ENCODE measurements around the gene SOX30. TPM values are rescaled to one million over a fixed set of nuclear protein-coding genes. Genes with fewer than 3 reads are reported as not detected.

SOX30 gene
- total RNA-seq, 2 experiments from 2014 or later, result 0.16 to 0.29 TPM

- POLR2A ChIA-PET, result interaction anchor here (0.7 kb wide), 1 partner anchor 12 kb away, joined by 4 read pairs; no protein-coding TSS in a partner anchor
- intact Hi-C loops (cut with micrococcal nuclease; ENCODE audit: unreplicated experiment), result no loop called here
- BruUV-seq (replicated peaks), result no TSS peak
These were observed 13.3 kb upstream of the SOX30 start for GRCh38 chr5:157665467-157666070.

GRCh38 chr5:157659868-157660660 lies 7.8 kb upstream of the SOX30 start:
- Histone ChIP-seq H3K9me2 (ENCODE audit: insufficient read depth, low read length) (no peaks in the 10 kb centered on the region), H3K27ac (ENCODE audit: low read depth, low read length, poor library complexity, severe bottlenecking) (no peak overlapping the region), H4K20me1 (ENCODE audit: insufficient read depth, low read length) (no peaks in the 10 kb centered on the region), H3K4me2 (ENCODE audit: low read length) (no peak overlapping the region), H3K4me1 (ENCODE audit: insufficient read depth, low read length, poor library complexity, severe bottlenecking) (no peaks in the 10 kb centered on the region), H3K9me3 (ENCODE audit: low read length) (peaks cover 42% of the 10 kb centered on the region), H3K79me2 (ENCODE audit: insufficient read depth, low read depth, low read length) (no peaks in the 10 kb centered on the region), H2AFZ (ENCODE audit: low read length) (no peak overlapping the region), H3K4me3 (ENCODE audit: low read depth, low read length, poor library complexity, severe bottlenecking) (no peak overlapping the region), H3K36me3 (ENCODE audit: insufficient read depth, low read length) (no peaks in the 10 kb centered on the region)
- CTCF ChIA-PET (ENCODE audit: unreplicated experiment), result no interaction called here
- no TSS peak for BruUV-seq (replicated peaks)
- intact Hi-C loops (cut with micrococcal nuclease; ENCODE audit: unreplicated experiment), result no loop called here
- TF ChIP-seq EZH2phosphoT487 (IDR thresholded peaks at IDR 0.05; ENCODE audit: borderline replicate concordance, low read depth, low read length), result no peak
- TF ChIP-seq, protein P1, sequence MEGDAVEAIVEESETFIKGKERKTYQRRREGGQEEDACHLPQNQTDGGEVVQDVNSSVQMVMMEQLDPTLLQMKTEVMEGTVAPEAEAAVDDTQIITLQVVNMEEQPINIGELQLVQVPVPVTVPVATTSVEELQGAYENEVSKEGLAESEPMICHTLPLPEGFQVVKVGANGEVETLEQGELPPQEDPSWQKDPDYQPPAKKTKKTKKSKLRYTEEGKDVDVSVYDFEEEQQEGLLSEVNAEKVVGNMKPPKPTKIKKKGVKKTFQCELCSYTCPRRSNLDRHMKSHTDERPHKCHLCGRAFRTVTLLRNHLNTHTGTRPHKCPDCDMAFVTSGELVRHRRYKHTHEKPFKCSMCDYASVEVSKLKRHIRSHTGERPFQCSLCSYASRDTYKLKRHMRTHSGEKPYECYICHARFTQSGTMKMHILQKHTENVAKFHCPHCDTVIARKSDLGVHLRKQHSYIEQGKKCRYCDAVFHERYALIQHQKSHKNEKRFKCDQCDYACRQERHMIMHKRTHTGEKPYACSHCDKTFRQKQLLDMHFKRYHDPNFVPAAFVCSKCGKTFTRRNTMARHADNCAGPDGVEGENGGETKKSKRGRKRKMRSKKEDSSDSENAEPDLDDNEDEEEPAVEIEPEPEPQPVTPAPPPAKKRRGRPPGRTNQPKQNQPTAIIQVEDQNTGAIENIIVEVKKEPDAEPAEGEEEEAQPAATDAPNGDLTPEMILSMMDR (conservative IDR thresholded peaks at IDR 0.05; ENCODE audit: low read length), result no peak
- POLR2A ChIA-PET, result no interaction called here
- DNase-seq (ENCODE audit: low spot score), result no peak

More at GRCh38 chr5:157665467-157666070, 13.3 kb upstream of the SOX30 start:
- Histone ChIP-seq H3K9me3 (ENCODE audit: low read length) (peaks cover 12% of the 10 kb centered on the region), H3K79me2 (ENCODE audit: insufficient read depth, low read depth, low read length) (no peaks in the 10 kb centered on the region), H3K9me2 (ENCODE audit: insufficient read depth, low read length) (no peaks in the 10 kb centered on the region), H2AFZ (ENCODE audit: low read length) (no peak overlapping the region), H3K4me1 (ENCODE audit: insufficient read depth, low read length, poor library complexity, severe bottlenecking) (peaks cover 4% of the 10 kb centered on the region), H3K4me2 (ENCODE audit: low read length) (no peak overlapping the region), H3K36me3 (ENCODE audit: insufficient read depth, low read length) (no peaks in the 10 kb centered on the region), H3K27ac (ENCODE audit: low read depth, low read length, poor library complexity, severe bottlenecking) (no peak overlapping the region), H4K20me1 (ENCODE audit: insufficient read depth, low read length) (no peaks in the 10 kb centered on the region), H3K4me3 (ENCODE audit: low read depth, low read length, poor library complexity, severe bottlenecking) (no peak overlapping the region)
- no peak for TF ChIP-seq EZH2phosphoT487 (IDR thresholded peaks at IDR 0.05; ENCODE audit: borderline replicate concordance, low read depth, low read length)
- TF ChIP-seq, protein P1 (conservative IDR thresholded peaks at IDR 0.05; ENCODE audit: low read length), result no peak
- CTCF ChIA-PET (ENCODE audit: unreplicated experiment), result no interaction called here
- no peak for DNase-seq (ENCODE audit: low spot score)

DNA sequence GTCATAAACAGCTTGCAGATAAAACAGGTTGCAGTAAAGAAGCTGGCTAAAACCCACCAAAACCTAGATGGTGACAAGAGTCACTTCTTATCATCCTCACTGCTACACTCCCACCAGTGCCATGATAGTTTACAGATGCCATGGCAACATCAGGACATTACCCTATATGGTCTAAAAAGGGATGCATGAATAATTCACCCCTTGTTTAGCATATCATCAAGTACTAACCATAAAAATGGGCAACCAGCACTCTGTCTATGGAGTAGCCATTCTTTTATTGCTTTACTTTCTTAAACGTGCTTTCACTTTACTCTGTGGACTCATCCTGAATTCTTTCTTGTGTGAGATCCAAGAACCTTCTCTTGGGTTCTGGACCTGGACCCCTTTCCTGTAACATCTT lies 6.7 kb upstream of the SOX30 start:
- no peak overlapping the region for H3K27ac ChIP-seq (ENCODE audit: low read depth, low read length, poor library complexity, severe bottlenecking)
- no peaks in the 10 kb centered on the region for H3K36me3 ChIP-seq (ENCODE audit: insufficient read depth, low read length)
- no peaks in the 10 kb centered on the region for H4K20me1 ChIP-seq (ENCODE audit: insufficient read depth, low read length)
- H2AFZ ChIP-seq (ENCODE audit: low read length), result no peak overlapping the region
- H3K9me3 ChIP-seq (ENCODE audit: low read length), result peaks cover 42% of the 10 kb centered on the region
- intact Hi-C loops (cut with micrococcal nuclease; ENCODE audit: unreplicated experiment), result no loop called here
- no TSS peak for BruUV-seq (replicated peaks)
- H3K4me2 ChIP-seq (ENCODE audit: low read length), result no peak overlapping the region
- no peaks in the 10 kb centered on the region for H3K9me2 ChIP-seq (ENCODE audit: insufficient read depth, low read length)
- no peak overlapping the region for H3K4me3 ChIP-seq (ENCODE audit: low read depth, low read length, poor library complexity, severe bottlenecking)
- no peak for DNase-seq (ENCODE audit: low spot score)
- POLR2A ChIA-PET, result no interaction called here
- CTCF ChIA-PET (ENCODE audit: unreplicated experiment), result no interaction called here
- no peaks in the 10 kb centered on the region for H3K4me1 ChIP-seq (ENCODE audit: insufficient read depth, low read length, poor library complexity, severe bottlenecking)
- TF ChIP-seq, protein P1 (conservative IDR thresholded peaks at IDR 0.05; ENCODE audit: low read length), result no peak
- no peak for TF ChIP-seq EZH2phosphoT487 (IDR thresholded peaks at IDR 0.05; ENCODE audit: borderline replicate concordance, low read depth, low read length)
- H3K79me2 ChIP-seq (ENCODE audit: insufficient read depth, low read depth, low read length), result no peaks in the 10 kb centered on the region
